ES-I3 (cell line): ENCODE measurements around the gene HOXD1.

Experiments used
- H3K36me3 ChIP-seq: 2 replicates; pipeline ENCODE4 v1.6.1; 2013; ENCODE audit warnings: mild to moderate bottlenecking, low read length, control low read depth, moderate library complexity; ENCODE audit not compliant: insufficient read depth
- H3K4me1 ChIP-seq: 2 replicates; pipeline ENCODE4 v1.6.1; 2013; ENCODE audit warnings: mild to moderate bottlenecking, control low read depth, low read length; ENCODE audit not compliant: insufficient read depth
- H3K9ac ChIP-seq: 2 replicates; pipeline ENCODE4 v1.6.1; 2013; ENCODE audit warnings: low read depth, mild to moderate bottlenecking, low read length, moderate library complexity
- H3K9me3 ChIP-seq: 2 replicates; pipeline ENCODE4 v1.6.1; 2013; ENCODE audit warnings: mild to moderate bottlenecking, low read length, moderate library complexity; ENCODE audit not compliant: control insufficient read depth, insufficient read depth

HOXD1 gene

GRCh38 chr2:176202491-176202890 lies 14.0 kb downstream of the HOXD1 start:
- Histone ChIP-seq H3K9me3 (no peaks in the 10 kb centered on the region), H3K9ac (no peak overlapping the region), H3K36me3 (no peaks in the 10 kb centered on the region), H3K4me1 (no peaks in the 10 kb centered on the region)

- H3K36me3 ChIP-seq, result no peaks in the 10 kb centered on the region
- no peaks in the 10 kb centered on the region for H3K9me3 ChIP-seq
- no peak overlapping the region for H3K9ac ChIP-seq
- no peaks in the 10 kb centered on the region for H3K4me1 ChIP-seq
Measured at GRCh38 chr2:176205126-176205525, 16.7 kb downstream of the HOXD1 start.

- Histone ChIP-seq H3K9me3 (no peaks in the 10 kb centered on the region), H3K36me3 (no peaks in the 10 kb centered on the region), H3K9ac (no peak overlapping the region), H3K4me1 (no peaks in the 10 kb centered on the region)
Measured at GRCh38 chr2:176206136-176206535, 17.7 kb downstream of the HOXD1 start.

GRCh38 chr2:176206682-176207081 lies 18.2 kb downstream of the HOXD1 start:
- Histone ChIP-seq H3K36me3 (no peaks in the 10 kb centered on the region), H3K9me3 (no peaks in the 10 kb centered on the region), H3K9ac (no peak overlapping the region), H3K4me1 (no peaks in the 10 kb centered on the region)

- H3K9me3 ChIP-seq, result no peaks in the 10 kb centered on the region
- no peak overlapping the region for H3K9ac ChIP-seq
- H3K4me1 ChIP-seq, result no peaks in the 10 kb centered on the region
- H3K36me3 ChIP-seq, result no peaks in the 10 kb centered on the region
Measured at GRCh38 chr2:176211110-176211509, 22.6 kb downstream of the HOXD1 start.

- no peaks in the 10 kb centered on the region for H3K4me1 ChIP-seq
- H3K36me3 ChIP-seq, result no peaks in the 10 kb centered on the region
- no peaks in the 10 kb centered on the region for H3K9me3 ChIP-seq
- H3K9ac ChIP-seq, result no peak overlapping the region
Measured at GRCh38 chr2:176212276-176212675, 23.8 kb downstream of the HOXD1 start.

- Histone ChIP-seq H3K9me3 (no peaks in the 10 kb centered on the region), H3K9ac (no peak overlapping the region), H3K36me3 (no peaks in the 10 kb centered on the region), H3K4me1 (no peaks in the 10 kb centered on the region)
Measured at GRCh38 chr2:176213406-176213805, 24.9 kb downstream of the HOXD1 start.

GRCh38 chr2:176227874-176228273 lies 39.4 kb downstream of the HOXD1 start:
- Histone ChIP-seq H3K4me1 (no peaks in the 10 kb centered on the region), H3K36me3 (no peaks in the 10 kb centered on the region), H3K9me3 (no peaks in the 10 kb centered on the region), H3K9ac (no peak overlapping the region)

GRCh38 chr2:176234156-176234555 lies 45.7 kb downstream of the HOXD1 start:
- H3K9me3 ChIP-seq, result no peaks in the 10 kb centered on the region
- no peak overlapping the region for H3K9ac ChIP-seq
- no peaks in the 10 kb centered on the region for H3K4me1 ChIP-seq
- no peaks in the 10 kb centered on the region for H3K36me3 ChIP-seq

GRCh38 chr2:176234940-176235339 lies 46.5 kb downstream of the HOXD1 start:
- H3K9me3 ChIP-seq, result no peaks in the 10 kb centered on the region
- H3K36me3 ChIP-seq, result no peaks in the 10 kb centered on the region
- no peak overlapping the region for H3K9ac ChIP-seq
- H3K4me1 ChIP-seq, result no peaks in the 10 kb centered on the region

GRCh38 chr2:176237456-176237855 lies 49.0 kb downstream of the HOXD1 start:
- H3K9me3 ChIP-seq, result no peaks in the 10 kb centered on the region
- no peaks in the 10 kb centered on the region for H3K36me3 ChIP-seq
- no peaks in the 10 kb centered on the region for H3K4me1 ChIP-seq
- H3K9ac ChIP-seq, result no peak overlapping the region

- no peak overlapping the region for H3K9ac ChIP-seq
- no peaks in the 10 kb centered on the region for H3K9me3 ChIP-seq
- H3K36me3 ChIP-seq, result no peaks in the 10 kb centered on the region
- H3K4me1 ChIP-seq, result no peaks in the 10 kb centered on the region
Measured at GRCh38 chr2:176239031-176239430, 50.6 kb downstream of the HOXD1 start.

- no peaks in the 10 kb centered on the region for H3K9me3 ChIP-seq
- no peaks in the 10 kb centered on the region for H3K36me3 ChIP-seq
- H3K4me1 ChIP-seq, result no peaks in the 10 kb centered on the region
- H3K9ac ChIP-seq, result no peak overlapping the region
Measured at GRCh38 chr2:176240301-176240700, 51.8 kb downstream of the HOXD1 start.
